ENCODE data around the gene DHFR.

DNA sequence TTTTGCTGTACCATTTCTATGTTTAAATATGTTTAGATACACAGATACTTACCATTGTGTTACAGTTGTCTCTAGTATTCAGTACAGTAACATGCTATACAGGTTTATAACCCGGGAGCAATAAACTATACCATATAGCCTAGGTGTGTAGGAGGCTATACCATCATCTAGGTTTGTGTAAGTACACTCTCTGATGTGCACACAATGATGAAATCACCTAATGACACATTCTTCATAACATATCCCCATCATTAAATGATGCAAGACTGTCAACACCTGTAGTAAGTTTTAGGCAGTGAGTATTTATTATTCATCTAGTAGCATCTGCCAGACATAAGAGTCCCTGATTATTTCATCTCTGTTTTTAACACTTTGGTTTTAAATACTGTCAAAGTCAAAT is 7.3 kb upstream of the DHFR start:
- TF ChIP-seq CTCF (IDR thresholded peaks at IDR 0.05): no peak
- TF ChIP-seq POLR2A (IDR thresholded peaks at IDR 0.05): no peak

All from body of pancreas (tissue), 4 donors.